Stimulated activated CD8-positive, alpha-beta memory T cell treated with anti-CD3 and anti-CD28 coated beads, Interleukin-12 subunit alpha, Interleukin-12 subunit beta, amount 100 ng/mL, for 4 hours (primary cell): ENCODE measurements around the gene DIO1.

Source experiments
- DNase-seq: peaks from one replicate; pipeline ENCODE4 v3.0.0-alpha.2; 2020; ENCODE audit warnings: low read depth

The DIO1 gene

DNA sequence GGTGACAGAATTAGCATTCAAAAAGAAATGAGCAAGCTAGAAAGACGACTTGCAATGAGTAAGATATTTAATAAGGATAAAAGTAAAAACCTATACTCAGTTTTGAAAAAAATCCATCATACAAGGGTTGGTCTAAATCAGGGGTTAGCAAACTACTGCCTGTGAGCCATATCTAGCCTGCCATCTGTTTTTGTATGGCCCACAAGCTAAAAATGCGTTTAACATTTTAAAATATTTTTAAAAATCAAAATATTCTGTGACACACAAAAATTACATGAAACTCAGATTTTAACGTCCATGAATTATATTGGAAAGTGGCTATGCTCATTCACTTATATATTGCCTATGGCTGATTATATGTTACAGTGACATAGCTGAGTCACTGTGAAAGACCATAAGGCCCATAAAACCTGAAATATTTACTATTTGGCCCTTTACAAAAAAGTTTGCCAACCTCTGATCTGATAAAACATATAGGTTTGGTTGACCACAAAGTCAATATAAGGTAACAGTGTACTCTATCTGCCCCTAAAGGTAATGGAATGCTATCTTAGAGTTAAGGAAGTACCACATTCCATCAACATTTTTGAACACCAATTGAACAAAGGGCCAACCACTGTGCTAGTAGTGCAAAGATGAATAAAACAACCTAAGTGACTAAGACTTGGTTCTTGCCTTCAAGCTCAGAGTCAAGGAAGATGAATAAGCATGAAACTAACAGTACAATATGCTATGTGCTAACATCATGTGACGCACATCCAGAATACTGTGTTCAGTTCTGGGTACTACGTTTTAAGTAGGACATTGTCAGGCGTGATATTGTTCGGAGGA, 48.4 kb downstream of the DIO1 start:
- no peak for DNase-seq

DNA sequence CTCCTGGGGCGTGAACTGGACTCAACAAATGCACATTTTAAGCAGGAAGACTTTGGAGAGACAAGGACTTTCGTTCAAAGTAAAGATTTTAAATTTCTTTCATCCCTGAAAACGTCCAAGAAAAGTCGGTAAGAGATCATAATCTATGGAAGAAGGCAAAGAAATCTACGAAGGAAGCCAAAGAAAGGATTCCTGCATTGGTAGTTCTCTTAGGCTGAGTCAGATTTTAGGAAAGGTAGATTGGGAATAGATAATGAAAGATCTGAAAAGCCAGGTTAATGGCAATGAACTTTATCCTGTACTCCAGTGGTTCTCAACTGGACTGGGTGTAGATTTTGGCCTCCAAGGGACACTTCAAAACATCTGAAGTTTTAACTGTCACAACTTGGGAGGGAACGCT, 49.1 kb downstream of the DIO1 start:
- DNase-seq, result no peak

DNA sequence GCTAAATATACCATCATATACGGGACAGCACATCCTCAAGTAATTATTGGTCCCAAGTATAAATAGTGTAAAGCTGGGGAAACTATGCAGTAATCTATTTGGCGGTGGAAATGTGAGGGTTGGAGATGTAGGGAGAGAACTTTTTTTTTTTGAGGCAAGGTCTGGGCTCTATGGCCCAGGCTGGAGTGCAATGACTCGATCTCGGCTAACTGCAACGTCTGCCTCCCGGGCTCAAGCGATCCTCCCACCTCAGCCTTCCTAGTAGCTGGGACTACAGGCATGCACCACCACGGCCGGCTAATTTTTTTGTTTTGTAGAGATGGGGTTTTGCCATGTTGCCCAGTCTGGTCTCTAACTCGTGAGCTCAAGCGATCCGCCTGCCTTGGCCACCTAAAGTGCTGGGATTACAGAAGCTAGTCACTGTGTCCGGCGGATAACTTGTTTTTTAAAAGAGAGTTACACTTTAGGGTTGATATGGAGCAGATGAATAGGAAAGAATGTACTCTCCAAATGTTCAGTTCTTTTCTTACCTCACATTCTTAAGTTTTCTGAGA, 49.6 kb downstream of the DIO1 start:
- no peak for DNase-seq

DNA sequence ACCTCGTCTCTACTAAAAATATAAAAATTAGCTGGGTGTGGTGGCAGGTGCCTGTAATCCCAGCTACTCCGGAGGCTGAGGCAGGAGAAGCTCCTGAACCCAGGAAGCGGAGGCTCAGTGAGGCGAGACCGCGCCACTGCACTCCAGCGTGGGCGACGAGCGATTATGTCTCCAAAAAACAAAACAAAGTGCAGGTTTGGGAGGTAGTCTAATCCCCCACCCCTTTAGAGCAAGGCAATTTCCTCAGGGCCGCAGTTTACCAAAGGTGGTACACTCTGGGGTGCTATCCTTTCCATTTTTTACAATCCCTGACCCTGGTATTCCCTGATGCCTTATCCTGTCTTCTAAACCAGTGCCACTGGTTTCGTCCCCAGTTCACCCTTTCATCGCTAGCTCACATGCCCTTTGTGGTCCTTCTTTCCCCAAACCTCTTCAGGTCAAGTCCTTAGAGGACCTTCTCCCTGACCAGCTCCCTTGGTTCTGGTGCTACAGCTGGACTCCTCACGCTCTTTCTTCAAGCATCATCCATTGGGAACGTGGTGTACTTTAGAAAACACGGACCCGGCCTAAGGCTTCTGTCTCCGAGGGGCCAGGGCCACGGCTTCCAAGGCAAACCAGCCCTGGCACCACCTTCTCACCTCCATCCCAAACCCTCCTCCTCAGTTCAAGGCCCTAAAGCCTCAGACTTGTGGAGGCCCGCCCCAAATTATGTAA, 50.6 kb downstream of the DIO1 start:
- no peak for DNase-seq

DNA sequence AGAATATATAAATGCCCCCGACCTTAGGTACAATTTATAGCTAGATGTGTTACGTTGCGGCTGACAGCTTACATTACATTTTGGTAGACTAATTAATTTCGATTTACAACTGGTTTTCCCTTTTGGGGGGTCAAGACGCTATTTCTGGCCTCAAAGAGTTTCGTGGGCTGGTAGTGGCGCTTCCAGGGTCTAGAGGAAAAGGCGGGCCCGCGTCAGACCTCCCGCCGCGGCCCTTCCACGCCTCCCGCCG, 51.1 kb downstream of the DIO1 start:
- DNase-seq, result no peak

DNA sequence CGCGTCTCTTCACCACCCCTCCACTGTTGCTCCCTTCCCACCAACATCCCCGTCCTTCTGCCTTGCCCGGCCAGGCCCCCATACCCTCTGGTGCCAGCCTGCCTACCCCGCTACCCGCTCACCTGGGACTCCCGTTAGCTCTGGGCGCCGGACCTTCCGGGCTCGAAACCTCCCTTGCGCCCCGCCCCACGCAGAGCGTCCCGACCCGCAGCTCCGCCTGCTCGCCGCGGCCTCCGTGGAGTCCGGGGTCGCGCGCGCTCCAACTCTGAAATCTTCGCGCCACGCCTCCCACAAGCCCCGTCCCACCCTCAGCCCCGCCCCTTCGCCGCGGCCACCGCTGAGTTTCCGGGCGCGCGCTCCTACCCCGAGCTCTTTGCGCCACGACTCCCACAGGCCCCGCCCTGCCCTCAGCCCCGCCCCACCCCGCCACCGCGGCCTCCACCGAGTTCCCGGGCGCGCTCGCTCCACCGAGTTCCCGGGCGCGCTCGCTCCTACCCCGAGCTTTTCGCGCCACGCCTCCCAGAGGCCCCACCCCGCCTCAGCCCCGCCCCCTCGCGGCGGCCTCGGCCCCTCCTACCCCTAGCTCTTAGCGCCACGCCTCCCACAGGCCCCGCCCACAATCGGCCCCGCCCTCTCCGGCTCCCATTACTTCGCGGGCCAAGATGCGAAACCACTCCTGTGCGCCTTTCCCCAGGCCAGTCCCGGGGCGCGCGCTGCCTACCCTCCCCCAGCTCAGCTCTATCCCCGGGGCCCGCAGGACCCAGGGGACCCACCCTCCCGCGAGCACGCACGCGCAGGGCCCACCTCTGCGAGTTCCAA, 51.7 kb downstream of the DIO1 start, which contains the start of gene IFT25:
IFT25 (minus strand) TSS at position 267 of the 819 bp plus-strand sequence. CDS start 5,617 bp downstream, outside the sequence.
- peak; percentile 98 for DNase-seq

DNA sequence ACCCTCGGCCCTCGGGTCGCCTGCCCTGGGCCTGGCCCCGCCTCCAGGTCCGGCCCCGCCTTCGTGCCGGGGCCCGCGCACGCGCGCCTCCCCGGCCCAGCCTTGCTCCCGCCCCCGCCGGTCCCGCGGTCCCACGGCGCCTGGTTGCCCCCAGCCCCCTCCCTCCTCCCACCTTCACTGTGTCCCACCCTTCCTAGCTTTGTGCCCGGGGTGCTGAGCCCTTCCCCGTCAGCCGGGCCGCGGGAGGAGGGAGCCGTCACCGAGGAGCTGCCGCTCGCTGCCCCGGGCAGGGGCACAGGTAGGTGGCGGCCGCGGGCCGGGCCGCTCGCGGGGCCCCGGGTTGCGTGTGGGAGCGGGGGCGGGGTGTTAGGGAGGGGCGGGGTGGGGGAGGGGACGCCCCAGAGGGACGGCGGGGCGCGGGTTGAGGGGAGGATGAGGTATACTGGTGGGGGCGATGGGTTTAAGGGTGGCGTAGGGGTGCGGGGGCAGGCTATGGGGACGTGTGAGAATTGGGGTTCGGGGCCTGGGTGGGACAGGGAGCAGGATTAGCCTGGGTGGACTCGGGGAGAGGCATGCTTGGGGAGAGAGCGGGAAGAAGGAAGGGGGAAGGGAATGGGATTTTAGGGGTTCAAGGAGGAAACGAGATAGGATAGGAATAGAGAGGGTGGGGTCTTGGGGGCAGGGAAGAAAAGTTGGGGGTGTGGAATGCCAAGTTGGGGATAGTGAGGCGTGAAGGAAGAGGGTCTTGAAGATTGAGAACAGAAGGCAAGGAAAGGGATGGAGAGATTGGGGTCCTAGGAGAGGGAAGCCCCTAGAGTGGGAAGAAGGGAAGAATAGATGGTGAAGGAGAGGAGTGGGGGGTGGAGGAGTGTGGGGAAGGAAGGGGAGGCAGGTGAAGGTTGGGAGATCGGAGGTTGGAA, 52.5 kb downstream of the DIO1 start, which contains the start of gene LRRC42:
LRRC42 (plus strand) TSS at position 99 of the 920 bp plus-strand sequence. CDS start 5,650 bp downstream, outside the sequence.
- DNase-seq, result no peak

DNA sequence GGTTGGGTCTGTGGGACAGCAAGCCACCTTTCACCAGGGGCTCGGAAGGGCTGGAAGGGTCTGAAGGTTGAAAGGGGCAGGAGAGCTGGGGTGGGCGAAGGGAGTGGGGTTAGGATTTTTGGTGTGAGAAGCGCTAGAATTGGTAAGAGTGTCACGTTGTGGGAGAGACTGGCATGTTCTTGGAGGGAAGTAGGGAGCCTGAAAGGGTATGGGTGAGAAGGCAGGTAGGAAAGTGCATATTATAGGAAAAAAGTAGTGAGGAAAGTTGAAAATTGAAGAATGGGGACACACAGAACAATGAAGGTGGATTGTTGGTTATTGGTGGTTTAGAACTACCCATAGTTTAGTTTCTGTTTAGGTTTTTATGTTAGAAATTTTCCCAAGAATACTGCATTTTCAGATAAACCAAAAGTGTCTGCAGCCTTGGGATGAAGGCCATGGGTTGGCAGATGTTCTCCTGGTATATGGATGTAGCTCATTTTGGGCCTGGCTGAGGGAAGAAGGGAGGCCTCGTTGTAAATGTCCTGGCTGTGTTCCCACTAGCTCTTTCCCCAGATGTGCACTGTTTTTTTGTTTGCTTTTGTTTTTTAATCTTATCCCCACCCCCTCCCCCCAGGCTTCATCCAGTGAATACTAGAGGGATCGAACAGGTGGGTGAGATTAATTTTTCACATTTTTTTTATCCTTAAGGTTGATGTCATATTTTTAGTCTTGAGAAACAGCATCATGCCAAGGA, 53.4 kb downstream of the DIO1 start:
- no peak for DNase-seq

DNA sequence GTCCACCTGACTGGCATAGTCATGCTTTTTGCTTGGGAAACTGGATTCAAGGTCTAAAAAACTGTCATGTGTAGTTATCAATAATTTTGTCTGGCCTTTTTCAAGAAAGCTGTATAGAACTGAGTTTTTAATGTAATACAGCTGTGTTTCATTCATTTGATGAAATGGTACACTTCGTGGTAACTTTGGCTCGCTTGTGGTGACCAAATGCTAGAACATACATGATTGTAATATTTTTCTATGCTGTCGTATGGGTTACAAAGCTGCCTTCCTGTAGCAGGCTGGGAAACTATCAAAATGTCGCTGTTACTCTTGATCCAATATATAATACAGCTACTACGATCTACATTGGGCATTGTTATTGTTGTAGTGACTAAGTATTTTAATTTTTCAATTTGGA, 54.3 kb downstream of the DIO1 start:
- DNase-seq, result no peak

DNA sequence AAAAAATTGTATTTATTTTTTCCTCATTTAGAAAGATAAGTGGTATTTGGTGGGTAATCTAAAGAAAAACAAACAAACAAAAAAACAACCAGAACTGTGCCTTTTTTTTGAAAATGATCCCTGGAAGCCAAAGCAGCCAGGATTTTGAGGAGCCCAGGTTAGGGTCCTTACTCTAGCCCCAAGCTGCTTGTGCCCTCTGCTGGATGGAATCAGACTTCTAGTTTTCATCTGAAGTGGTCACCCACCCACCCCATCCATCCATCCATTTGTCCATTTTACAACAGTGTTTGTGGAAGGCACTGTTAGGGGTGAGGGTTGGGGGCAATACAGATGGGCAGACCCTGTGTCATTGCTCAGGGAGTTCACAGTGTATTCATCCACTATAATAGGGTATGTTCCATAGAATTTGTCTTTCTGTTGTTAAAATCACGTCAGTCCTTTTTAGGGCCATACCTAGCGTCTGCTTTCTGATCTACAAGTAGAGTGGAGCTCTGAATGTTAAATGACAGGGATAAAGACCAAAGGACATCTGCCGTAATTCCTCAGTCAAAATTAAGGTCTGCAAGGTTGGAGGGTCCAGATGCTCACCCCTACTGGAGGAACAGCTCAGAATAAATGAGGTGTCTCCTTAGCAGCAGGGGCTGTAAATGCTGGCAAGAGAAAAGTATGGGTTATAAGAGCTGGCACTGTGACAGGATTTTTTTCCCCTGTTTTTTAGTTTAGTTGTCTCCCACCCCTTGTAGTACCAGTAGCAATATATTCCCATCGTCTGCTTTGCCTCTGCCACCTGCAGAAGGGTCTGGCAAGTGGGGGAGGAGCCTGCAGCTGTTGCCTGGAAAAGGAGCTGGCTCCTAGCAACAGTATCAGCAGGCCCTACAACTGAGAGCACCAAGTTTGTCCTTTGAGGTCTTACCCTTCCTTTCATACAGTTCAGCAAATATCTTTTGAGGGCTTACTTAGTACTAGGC, 55.3 kb downstream of the DIO1 start:
- DNase-seq, result no peak

DNA sequence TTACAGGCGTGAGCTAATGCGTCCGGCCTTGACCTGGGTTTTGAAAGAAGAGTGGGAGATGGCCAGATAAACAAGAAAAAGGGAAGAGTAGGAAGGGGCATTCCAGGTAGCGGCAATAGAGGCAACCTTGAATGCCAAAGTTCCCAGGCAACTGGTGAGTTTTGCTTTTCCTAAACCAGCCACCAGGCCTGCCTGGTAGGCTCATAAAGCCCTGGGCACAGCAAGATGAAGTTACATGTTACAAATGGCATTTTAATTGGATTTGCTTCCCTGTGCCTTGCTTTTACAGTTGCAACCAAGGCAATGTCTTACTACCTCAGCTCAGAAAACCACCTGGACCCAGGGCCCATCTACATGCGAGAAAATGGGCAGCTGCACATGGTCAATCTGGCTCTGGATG, 57.7 kb downstream of the DIO1 start:
- no peak for DNase-seq

DNA sequence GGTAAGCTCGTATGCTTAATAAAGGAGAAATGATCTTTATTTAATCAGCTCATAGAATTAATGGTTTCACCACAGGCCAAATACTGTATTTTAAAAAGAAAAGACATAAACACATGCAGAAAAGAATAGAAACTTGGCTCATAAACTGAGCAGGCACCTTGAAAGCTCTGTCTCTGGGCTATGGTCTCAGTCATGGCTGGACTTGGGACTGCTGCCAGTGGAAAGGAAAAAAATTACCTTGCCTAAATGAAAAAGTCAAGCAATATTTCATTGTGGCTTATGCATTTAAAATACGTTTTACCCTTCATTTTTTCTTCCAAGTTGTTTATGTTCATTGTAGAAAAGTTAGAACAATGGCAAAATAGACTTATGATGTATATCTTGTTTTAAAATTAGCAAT, 60.1 kb downstream of the DIO1 start:
- no peak for DNase-seq

DNA sequence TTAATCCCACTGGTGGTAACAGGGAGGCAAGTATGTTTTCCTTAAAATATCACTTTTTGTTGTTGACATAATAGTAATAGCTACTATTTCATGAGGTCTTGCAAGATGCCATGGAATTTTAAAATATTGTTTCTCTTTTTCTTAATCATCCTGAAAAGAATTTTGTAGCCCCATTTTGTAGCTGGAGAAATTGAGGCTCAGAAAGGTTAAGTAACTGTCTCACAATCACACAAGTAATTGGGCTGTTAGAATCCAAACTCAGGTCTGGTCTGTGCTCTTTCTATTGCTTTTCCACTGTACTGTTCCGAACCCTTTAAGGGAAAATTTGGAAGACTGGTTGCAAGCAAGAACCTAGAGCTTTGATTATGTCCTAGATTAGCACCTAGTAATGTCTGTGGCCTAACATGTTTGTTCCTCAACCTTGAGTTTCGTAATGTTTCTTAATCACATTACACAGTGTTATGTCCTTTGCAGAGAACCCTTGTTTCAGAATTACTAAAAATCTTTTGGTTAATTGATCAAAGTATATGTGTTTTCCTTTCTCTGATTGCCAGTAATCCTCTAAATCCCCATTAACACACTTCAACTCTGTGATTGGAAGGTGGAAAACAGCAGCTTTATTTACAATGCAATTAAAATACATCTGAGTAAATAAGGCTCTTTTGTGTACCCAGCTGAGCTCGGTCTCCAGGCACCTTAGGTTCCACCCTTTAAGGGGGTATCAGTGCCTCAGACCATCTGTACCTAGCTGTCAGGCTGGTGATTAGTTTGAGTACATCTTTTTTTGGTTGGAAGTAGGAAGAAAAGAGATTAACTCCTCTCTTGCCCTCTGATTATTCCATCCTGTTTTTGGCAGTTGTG, 62.6 kb downstream of the DIO1 start:
- DNase-seq, result no peak

DNA sequence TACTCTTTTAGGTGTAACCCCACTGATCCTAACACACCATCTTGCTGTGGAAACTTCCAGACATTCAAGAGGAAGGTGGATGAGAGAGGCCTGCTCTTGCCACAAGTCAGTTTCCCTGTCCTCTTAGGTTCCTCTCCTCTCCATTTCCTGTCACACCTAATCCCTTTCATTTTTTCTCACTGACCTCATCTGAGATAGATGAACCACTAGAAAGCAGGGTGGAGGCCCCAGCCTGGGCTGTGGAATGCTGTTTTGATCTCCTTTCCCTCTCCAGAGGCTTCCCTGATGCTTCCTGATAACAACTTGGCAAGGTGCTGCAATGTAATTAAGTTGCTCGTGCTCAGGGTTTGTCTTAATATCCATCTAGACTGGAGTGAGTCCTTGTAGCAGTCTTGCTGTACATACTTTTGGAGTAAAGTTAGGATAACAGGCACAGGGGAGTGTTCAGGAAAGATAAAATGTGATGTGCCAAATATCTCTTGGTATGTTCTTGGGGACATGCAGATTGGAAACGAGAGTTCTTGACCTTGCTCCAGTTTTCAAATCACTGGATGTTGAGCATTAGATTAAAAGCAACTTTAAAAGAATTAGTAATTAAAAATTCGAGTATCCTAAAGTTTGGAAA, 63.3 kb downstream of the DIO1 start:
- no peak for DNase-seq

DNA sequence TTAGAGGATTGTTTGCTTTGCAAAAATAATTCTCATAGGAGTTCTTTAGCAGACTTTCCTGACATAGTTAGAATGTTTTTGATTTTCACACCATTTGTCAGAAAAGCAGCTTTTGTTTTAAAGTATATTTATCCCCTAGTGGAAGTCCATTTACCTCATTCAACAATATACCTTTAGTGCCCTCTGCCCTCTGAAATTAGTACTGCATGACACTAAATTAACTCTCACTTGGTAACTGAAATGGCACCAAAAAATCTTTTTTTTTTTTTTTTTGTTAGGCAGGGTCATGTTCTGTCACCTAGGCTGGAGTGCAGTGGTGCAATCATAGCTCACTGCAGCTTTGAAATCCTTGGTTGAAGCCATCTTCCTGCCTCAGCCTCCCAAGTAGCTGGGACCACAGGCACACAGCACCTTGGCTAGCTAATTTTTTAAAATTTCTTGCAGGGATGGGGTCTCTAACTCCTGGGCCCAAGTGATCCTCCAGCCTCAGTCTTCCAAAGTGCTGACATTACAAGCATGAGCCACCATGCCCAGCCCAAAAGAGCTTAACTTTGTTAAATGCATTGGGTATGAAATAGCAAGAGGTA, 65.8 kb downstream of the DIO1 start:
- no peak for DNase-seq
